Omental fat pad (tissue), 4 donors: ENCODE measurements around the gene ALKBH7. TPM values are rescaled to one million over a fixed set of nuclear protein-coding genes. Genes with fewer than 3 reads are reported as not detected.
"Not testable (repeated sequence)": the region's sequence is repeated elsewhere in the genome, so short reads cannot be mapped to it uniquely, and the experiment has no call there.

Source experiments
- ATAC-seq: fragments of 150-250 bp; one replicate; pipeline ENCODE4 v1.9.1; 2016; ENCODE audit warnings: mild to moderate bottlenecking, moderate library complexity; ENCODE audit not compliant: low FRiP score
- DNase-seq: peaks from one replicate; pipeline ENCODE4 v3.0.0-alpha.2; 2019; ENCODE audit warnings: low spot score
- total RNA-seq, 4 donors: library from RNA; depleted of rRNA; stranded (reverse); fragments of >200 nt; gene quantifications; one replicate each; pipeline ENCODE4 v1.1.0, GENCODE V29; 2016
- TF ChIP-seq, protein P1 (sequence below), 3 donors: fragments of 450-650 bp; IDR thresholded peaks; one replicate each; pipeline ENCODE4 v1.5.1; 2016 to 2017; ENCODE audit warnings: antibody characterized with exemption in 3 of 3, mild to moderate bottlenecking in 3 of 3, moderate library complexity in 2 of 3

ALKBH7 gene
- total RNA-seq, 4 donors from 2014 or later, result 39.3 to 49.2 (median 43.4) TPM

DNA sequence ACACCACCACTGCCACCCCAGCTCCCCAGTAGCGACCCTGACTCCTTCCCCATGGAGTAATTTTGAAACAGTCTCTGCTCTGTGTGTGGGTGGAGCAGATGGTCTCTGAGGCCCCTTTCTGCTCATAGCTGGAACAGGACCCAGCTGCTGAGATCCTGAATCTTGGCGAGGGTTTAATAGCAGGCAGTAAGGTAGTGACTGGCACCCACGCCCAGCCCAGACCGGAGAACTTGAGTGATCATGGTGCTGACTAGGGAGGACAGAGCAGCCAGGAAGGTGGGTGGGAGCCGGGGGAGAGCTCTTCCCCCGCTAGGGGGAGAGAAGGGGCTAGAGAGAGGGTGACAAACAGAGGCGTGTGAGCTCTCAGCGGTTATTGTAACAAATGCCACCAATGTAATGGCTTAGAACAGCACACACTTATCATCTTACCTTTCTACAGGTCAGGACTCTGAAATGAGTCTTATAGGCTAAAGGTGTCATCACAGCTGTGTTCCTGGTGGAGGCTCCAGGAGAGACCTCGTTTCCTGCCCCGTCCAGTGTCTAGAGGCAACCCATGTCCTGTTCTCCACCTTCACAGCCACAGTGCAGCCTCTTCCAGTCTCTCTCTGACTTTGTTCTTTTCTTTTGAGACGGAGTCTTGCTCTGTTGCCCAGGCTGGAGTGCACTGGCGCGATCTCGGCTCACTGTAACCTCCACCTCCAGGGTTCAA is 31.9 kb upstream of the ALKBH7 start:
- DNase-seq (no peak), ATAC-seq (no peak)
- TF ChIP-seq, protein P1, sequence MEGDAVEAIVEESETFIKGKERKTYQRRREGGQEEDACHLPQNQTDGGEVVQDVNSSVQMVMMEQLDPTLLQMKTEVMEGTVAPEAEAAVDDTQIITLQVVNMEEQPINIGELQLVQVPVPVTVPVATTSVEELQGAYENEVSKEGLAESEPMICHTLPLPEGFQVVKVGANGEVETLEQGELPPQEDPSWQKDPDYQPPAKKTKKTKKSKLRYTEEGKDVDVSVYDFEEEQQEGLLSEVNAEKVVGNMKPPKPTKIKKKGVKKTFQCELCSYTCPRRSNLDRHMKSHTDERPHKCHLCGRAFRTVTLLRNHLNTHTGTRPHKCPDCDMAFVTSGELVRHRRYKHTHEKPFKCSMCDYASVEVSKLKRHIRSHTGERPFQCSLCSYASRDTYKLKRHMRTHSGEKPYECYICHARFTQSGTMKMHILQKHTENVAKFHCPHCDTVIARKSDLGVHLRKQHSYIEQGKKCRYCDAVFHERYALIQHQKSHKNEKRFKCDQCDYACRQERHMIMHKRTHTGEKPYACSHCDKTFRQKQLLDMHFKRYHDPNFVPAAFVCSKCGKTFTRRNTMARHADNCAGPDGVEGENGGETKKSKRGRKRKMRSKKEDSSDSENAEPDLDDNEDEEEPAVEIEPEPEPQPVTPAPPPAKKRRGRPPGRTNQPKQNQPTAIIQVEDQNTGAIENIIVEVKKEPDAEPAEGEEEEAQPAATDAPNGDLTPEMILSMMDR (IDR thresholded peaks at IDR 0.05), result no peak

DNA sequence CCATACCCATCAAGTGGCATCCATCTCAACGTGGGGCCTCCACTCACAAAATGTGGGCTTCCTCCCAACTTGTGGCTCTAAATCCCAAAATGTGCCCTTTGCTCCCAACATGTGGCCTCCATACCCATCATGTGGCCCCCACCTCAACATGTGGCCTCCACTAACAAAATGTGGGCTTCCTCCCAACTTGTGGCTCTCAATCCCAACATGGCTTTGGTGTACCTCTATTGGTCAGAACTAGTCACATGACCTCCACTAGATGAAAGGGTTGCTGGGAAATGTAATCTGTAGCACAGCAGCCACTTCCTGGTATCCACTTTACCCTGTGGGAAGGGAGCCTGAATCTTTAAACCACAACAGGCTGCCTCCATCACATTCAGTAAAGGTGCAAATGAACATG is 29.1 kb upstream of the ALKBH7 start:
- DNase-seq (no peak), ATAC-seq (no peak)
- TF ChIP-seq, protein P1 (IDR thresholded peaks at IDR 0.05), result no peak

DNA sequence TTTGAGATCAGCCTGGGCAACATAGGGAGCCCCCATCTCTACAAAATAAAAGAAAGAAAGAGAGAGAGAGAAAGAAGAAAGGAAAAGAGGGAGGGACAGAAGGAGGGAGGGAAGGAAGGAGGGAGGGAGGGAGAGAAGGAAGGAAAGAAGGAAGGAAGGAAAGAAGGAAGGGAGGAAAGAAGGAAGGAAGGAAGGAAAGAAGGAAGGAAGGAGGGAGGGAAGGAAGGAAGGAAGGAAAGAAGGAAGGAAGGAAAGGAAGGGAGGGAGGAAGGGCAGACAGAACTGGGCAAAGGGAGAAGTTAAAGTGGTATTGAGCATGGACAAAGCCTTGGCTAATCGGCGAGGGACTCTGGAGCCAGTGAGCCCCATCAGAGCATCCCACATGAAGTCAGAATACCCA is 23.3 kb upstream of the ALKBH7 start:
- DNase-seq, ATAC-seq: not testable (repeated sequence)

DNA sequence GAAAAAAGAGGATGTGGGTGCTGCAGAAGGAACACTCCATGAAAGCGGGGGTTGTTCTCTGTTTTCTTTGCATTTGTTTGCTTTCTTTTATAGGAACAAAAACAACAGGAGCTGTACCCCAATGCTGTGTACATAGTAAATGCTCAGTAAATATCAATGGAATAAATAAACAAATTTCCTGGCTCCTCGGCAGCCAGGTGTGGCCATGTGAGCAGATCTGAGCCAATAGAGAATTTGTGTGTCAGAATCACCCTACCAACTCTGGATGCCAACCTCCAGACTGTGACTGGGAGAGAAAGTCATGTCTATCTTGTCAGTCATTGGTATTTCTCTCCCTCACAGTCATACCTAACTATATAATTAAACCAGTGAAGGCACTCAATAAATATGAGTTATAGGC is 21.9 kb upstream of the ALKBH7 start:
- no peak for ATAC-seq
- no peak for DNase-seq
- TF ChIP-seq, protein P1 (IDR thresholded peaks at IDR 0.05), result no peak

DNA sequence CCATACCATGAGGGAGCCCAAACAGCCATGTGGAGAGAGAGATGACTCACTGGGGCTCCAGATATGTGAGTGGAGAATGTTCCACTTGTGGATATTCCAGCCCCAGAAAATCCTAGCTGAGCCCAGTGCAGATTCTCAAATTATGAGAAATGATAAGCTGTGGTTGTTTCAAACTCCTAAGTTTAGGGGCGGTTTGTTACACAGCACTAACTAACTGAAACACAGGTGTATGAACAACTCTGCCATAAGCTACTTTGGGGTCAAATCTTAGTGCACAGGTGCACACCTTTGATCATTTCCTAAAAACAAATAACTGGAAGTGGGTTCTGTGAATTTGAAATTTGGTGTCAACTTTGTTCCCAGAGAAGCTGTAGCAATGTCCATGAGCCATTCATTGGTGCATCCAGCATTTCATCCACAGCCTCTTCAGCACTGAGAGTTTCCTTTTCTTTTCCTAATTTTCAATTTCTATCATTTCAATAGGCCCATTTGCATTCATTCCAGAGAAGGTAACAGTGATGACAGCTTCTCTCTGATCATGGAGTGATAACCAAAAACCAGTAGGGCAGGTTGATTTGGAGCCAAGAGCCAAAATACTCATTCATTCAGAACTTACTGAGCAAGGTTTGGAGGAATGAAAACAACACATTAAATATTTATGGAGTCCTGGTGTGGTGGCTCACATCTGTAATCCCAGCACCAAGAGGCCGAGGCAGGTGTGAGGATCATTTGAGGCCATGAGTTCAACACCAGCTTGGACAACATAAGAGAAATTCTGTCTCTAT is 20.0 kb upstream of the ALKBH7 start:
- TF ChIP-seq, protein P1 (IDR thresholded peaks at IDR 0.05), result no peak
- DNase-seq (no peak), ATAC-seq (no peak)

DNA sequence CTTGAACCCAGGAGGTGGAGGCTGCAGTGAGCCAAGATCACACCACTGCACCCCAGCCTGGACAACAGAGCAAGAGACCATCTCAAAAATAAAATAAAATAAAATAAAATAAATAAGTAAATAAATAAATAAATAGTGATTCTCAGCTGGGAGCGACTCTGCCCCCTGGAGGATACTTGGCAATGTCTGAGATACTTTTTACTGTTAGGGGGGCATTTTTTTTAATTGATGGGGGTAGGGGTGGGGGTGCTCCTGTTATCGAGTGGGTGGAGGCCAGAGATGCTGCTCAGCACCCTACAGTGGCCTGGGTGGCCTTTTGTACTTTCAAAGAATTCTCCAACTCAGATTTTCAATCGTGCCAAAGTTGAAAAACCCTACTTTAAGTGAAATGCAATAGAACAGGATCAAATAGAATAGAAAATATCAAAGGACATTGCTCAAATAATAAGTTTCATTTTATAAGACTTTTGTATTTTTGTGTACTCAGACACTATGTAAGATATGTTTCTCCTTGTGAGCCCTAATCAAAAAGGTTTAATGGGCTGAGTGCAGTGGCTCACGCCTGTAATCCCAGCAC is 18.4 kb upstream of the ALKBH7 start:
- ATAC-seq, result no peak
- TF ChIP-seq, protein P1 (IDR thresholded peaks at IDR 0.05), result no peak

DNA sequence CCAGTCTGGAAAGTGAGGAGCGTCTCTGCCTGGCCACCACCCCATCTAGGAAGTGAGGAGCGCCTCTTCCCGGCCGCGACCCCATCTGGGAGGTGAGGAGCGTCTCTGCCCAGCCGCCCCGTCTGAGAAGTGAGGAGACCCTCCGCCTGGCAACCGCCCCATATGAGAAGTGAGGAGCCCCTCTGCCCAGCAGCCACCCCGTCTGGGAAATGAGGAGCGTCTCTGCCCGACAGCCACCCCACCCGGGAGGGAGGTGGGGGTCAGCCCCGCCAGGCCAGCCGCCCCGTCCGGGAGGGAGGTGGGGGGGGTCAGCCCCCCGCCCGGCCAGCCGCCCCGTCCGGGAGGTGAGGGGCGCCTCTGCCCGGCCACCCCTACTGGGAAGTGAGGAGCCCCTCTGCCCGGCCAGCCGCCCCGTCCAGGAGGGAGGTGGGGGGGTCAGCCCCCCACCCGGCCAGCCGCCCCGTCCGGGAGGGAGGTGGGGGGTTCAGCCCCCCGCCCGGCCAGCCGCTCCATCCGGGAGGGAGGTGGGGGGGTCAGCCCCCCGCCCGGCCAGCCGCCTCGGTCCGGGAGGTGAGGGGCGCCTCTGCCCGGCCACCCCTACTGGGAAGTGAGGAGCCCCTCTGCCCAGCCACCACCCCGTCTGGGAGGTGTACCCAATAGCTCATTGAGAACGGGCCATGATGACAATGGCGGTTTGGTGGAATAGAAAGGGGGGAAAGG is 17.1 kb upstream of the ALKBH7 start:
- DNase-seq, ATAC-seq: not testable (repeated sequence)

More for the DNA sequence above, 18.4 kb upstream of the ALKBH7 start:
- DNase-seq, result no peak
